ENCODE data around the gene THUMPD3. TPM values are rescaled to one million over a fixed set of nuclear protein-coding genes. Genes with fewer than 3 reads are reported as not detected.

Gene THUMPD3
- total RNA-seq, 6 donors from 2014 or later, result 21.9 to 41.9 (median 31.0) TPM

DNA sequence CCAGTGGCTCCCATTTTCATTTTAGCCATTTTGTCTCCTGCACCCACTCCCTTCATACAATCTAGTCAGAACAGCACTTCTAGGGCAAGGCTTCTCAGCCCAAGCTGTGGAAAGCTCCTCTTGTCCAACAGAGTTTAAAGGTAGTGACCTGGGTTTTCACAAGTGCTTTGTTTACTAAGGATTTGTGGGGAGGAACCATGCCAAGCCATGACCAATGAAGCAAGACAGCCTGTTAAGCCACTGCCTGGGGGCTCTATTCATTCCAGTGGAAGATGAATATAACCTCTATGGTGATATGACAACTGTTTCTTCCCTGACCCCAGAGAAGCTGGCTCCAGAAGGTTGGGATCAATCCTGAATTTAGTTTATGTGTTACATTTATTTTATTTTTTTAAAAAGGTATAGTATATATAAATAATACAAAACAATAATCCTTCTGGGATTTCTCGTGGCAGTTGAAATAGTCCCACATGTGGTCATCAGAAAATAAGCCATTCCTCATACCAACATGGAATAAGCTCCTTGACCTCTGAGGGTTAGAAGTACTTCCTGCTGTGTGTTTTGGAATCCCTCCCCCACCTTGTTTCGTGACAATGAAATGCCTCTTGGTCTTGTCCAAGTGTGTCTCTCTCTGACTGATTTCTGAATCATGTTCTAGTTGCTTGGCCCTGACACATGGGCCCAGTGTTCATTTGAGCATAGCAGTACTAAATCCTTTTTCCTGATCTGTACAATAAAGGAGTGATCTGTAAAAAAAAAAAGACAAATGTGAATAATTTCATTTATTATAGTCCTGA lies 13.3 kb upstream of the THUMPD3 start:
- no peaks in the 10 kb centered on the region for H3K36me3 ChIP-seq
- TF ChIP-seq POLR2A (IDR thresholded peaks at IDR 0.05) (no peak), EP300 (IDR thresholded peaks at IDR 0.05) (peak in 1 of 4 donors; percentile 17), POLR2AphosphoS5 (IDR thresholded peaks at IDR 0.05) (no peak)
- TF ChIP-seq, protein P1, sequence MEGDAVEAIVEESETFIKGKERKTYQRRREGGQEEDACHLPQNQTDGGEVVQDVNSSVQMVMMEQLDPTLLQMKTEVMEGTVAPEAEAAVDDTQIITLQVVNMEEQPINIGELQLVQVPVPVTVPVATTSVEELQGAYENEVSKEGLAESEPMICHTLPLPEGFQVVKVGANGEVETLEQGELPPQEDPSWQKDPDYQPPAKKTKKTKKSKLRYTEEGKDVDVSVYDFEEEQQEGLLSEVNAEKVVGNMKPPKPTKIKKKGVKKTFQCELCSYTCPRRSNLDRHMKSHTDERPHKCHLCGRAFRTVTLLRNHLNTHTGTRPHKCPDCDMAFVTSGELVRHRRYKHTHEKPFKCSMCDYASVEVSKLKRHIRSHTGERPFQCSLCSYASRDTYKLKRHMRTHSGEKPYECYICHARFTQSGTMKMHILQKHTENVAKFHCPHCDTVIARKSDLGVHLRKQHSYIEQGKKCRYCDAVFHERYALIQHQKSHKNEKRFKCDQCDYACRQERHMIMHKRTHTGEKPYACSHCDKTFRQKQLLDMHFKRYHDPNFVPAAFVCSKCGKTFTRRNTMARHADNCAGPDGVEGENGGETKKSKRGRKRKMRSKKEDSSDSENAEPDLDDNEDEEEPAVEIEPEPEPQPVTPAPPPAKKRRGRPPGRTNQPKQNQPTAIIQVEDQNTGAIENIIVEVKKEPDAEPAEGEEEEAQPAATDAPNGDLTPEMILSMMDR (IDR thresholded peaks at IDR 0.05), result no peak
- H3K9me3 ChIP-seq, result no peaks in the 10 kb centered on the region
- H3K27me3 ChIP-seq, result no peaks in the 10 kb centered on the region
- peak in 1 of 2 donors; percentile 55 for DNase-seq
- H3K4me1 ChIP-seq, result peaks cover 6 to 21% (median 12%) of the 10 kb centered on the region in 4 donors
- ATAC-seq (ENCODE audit: low FRiP score in 2 of 2), result no peak
- no peak overlapping the region for H3K4me3 ChIP-seq
- 34 to 49% methylated on average over 2 of the region's 2 CpGs for WGBS, 2 donors
- H3K27ac ChIP-seq, result peak overlapping the region in 2 of 4 donors; percentile 20 to 49

DNA sequence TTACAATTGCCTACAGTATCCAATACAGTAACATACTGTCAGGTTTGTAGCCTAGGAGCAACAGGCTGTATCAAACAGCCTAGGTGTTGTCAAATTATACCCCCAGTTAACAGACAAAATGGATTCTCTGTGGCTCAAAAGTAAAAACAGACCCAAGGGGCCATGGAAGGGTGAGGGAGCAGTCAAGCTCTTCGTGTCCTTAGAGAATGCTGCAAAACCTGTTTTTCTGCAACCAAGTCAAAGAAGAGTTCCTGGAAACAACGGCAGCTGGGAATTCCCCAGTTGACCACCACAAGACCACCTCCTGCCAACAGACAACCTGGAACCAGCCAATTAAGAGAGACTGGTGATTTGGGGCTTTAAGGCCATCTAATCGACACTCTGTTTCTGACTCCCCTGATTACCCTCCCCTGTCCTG lies 11.1 kb upstream of the THUMPD3 start:
- no peaks in the 10 kb centered on the region for H3K9me3 ChIP-seq
- no peaks in the 10 kb centered on the region for H3K36me3 ChIP-seq
- ATAC-seq (ENCODE audit: low FRiP score in 2 of 2), result no peak
- H3K27ac ChIP-seq, result peak overlapping the region in 1 of 4 donors; percentile 16
- no peak for DNase-seq
- no peaks in the 10 kb centered on the region for H3K27me3 ChIP-seq
- TF ChIP-seq EP300 (IDR thresholded peaks at IDR 0.05), result peak in 2 of 4 donors; percentile 33 to 76
- no peak for TF ChIP-seq POLR2A (IDR thresholded peaks at IDR 0.05)
- TF ChIP-seq, protein P1 (IDR thresholded peaks at IDR 0.05), result no peak
- no peak for TF ChIP-seq POLR2AphosphoS5 (IDR thresholded peaks at IDR 0.05)
- no peak overlapping the region for H3K4me3 ChIP-seq
- WGBS, 2 donors, result 61% methylated on average over 3 of the region's 3 CpGs
- peaks cover 6 to 21% (median 12%) of the 10 kb centered on the region in 4 donors for H3K4me1 ChIP-seq

DNA sequence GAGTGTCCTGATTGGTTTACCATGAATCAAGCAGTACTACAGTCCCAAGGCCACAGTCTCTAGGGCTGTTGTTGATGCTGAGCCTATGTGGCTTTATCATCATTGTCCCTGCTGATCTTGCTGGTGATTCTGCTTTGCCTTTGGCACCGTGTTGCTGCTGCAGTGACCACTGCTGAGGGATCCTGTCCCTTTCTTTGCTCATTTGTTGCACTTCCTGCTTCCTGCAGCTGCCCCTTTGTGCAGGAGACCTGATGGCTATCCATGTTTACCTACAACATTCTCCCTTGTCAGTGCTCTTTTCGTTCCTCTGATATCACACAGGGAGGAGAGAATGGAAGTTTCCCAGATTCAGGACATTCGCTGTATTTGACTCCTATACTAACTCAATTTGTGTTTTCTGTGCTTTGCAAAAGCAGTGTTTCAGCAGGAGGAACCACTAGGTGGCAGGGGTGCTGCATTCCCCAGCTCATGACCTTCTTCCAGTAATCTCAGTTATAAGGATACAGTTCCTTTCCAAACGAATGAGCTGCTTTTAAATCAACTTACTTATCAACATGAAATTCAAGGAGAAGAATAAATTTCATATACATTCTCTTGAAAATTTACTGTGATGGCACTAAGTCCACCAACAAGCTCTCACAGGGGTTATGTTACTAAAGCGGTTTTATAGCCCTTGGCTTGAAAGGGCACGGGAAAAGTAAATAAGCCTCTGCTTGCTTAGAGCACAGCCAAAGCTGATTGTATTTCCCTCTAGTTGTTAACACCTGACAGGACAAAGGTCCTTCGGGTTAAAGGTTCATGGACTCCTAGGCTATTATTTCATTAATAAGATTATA lies 9.7 kb upstream of the THUMPD3 start:
- H3K27me3 ChIP-seq, result no peaks in the 10 kb centered on the region
- no peaks in the 10 kb centered on the region for H3K36me3 ChIP-seq
- no peaks in the 10 kb centered on the region for H3K9me3 ChIP-seq
- peaks cover 6 to 21% (median 12%) of the 10 kb centered on the region in 4 donors for H3K4me1 ChIP-seq
- DNase-seq, result peak in 1 of 2 donors; percentile 74
- no peak for TF ChIP-seq POLR2AphosphoS5 (IDR thresholded peaks at IDR 0.05)
- TF ChIP-seq, protein P1 (IDR thresholded peaks at IDR 0.05), result peak; percentile 70 to 89 (median 78)
- peak; percentile 76 to 89 for ATAC-seq (ENCODE audit: low FRiP score in 2 of 2)
- peak overlapping the region in 2 of 4 donors; percentile 27 to 51 for H3K27ac ChIP-seq
- WGBS, 2 donors, result 18 to 27% methylated on average over 7 of the region's 7 CpGs
- no peak overlapping the region for H3K4me3 ChIP-seq

DNA sequence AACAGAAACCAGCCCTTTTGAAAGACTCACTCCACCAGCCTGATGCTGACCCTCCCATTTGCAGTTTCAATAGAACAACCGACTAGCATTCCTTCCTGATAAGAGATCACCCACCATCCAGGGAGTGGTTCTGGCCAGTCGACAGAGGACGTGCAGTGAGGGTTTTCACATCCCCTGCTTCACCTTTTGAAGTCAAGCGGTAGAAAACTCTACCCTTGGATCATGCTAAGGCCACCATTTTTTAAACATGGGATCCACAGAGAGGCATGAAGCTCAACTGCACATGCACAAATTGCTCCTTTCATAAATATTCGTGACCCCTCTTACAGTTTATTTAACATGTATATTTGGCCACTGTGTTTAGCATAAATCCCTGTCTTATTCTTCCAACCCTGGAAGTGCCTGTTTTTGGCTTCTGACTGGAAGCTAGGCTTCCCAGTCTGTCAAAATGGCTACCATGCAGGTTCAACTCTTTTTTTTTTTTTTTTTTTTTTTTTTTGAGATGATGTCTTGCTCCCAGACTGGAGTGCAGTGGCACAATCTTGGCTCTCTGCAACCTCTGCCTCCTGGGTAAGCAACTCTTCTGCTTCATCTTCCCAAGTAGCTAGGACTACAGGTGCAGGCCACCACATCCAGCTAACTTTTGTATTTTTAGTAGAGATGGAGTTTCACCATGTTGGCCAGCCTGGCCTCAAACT lies 1.0 kb upstream of the THUMPD3 start:
- WGBS, 2 donors, result 78 to 86% methylated on average over 4 of the region's 5 CpGs
- peaks cover 12 to 25% (median 16%) of the 10 kb centered on the region in 4 donors for H3K4me1 ChIP-seq
- H3K27ac ChIP-seq, result peak overlapping the region in 3 of 4 donors; percentile 87 to 92 (median 90)

More for the DNA sequence above, 1.0 kb upstream of the THUMPD3 start:
- no peak for ATAC-seq (ENCODE audit: low FRiP score in 2 of 2)
- no peak for DNase-seq
- H3K4me3 ChIP-seq, result peak overlapping the region in 3 of 4 donors; percentile 63 to 81 (median 67)
- peaks cover 3 to 21% (median 10%) of the 10 kb centered on the region in 4 donors for H3K36me3 ChIP-seq
- no peak for TF ChIP-seq POLR2AphosphoS5 (IDR thresholded peaks at IDR 0.05)
- TF ChIP-seq EP300 (IDR thresholded peaks at IDR 0.05), result no peak
- no peak for TF ChIP-seq POLR2A (IDR thresholded peaks at IDR 0.05)
- TF ChIP-seq, protein P1 (IDR thresholded peaks at IDR 0.05), result no peak
- H3K27me3 ChIP-seq, result no peaks in the 10 kb centered on the region
- no peaks in the 10 kb centered on the region for H3K9me3 ChIP-seq

All from upper lobe of left lung (tissue), 6 donors.